Measurements from ENCODE around the gene GSS.

The GSS gene

DNA sequence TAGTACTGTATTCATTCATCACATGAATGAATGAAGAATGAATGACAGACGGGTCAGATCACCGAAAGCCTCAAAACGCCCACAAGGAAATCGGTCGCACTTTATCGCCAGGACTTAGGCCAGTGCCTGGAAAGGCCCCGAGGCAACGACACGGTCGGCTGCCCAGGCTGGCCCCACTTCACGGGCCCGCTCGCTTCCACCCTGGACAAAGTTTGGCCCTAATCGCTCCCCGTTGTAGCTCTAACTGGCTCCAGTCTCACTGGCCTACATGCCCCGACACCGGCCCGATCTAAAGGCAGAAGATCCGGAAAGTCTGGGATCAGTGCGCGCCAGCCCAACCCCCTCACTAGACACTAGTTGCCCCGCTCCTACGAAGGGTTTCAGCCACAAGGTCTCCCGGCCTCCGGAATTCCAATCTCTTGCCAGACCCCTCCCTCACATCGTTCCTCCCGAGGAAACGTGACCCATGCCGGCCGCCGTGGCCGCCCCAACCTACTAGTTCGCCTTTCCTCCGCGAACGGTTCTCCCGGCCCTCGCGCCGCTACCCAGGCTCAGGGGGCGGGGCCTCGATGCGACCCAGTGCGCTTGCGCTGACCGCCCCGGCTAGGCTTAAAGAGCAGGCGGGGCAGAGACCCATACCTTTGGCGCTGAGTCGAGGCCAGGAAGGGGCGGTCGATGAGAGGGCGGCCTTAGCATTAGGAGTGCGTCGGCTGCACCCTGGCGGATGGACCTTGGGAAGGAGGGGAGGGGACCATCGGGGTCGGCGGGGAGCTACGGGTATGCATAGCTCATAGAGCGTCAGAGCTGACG is at the start of gene GSS, which contains the start of gene MYH7B:
TSS of gene GSS (minus strand) at position 576 of the 810 bp plus-strand sequence. CDS start 3,954 bp downstream, outside the sequence.
TSS of gene MYH7B (plus strand) at position 638 of the 810 bp plus-strand sequence. CDS start 22,138 bp downstream, outside the sequence.
- DNase-seq (ENCODE audit: low spot score) = peak; percentile 98

DNA sequence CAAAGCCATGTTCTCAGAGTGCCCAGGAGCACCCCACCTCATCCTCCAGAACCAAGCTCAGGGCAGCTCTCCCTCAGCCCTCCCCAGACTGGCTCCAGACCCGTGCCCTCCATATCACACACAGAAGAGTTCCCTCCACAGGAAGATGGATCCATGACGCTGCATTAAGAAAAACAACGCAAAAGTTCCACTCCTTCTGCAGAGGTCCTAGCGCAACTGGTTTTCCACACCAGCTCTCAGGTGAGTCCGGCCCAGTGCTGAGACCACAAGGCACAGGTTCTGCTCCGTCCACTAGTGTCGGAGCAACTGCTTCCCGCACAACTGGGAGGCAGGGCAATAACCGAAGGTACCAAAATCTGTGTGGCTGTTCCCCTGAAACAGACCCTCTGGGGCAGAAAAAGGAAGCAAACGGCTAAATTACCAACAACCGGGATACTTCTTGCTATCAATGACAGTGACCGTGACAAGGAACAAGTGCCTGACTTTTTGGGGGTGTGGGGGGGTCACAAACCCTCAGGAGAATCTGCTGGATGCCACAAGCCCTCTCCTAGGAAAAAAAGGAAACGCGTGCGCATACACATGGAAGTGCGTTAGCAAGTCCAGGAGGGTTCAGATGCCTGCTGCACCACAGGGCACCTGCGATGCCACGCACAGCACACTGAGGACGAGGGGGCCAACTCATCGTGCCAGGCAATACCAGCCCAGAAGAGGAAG is 49.3 kb upstream of the GSS start:
- no peak for DNase-seq (ENCODE audit: low spot score)

DNA sequence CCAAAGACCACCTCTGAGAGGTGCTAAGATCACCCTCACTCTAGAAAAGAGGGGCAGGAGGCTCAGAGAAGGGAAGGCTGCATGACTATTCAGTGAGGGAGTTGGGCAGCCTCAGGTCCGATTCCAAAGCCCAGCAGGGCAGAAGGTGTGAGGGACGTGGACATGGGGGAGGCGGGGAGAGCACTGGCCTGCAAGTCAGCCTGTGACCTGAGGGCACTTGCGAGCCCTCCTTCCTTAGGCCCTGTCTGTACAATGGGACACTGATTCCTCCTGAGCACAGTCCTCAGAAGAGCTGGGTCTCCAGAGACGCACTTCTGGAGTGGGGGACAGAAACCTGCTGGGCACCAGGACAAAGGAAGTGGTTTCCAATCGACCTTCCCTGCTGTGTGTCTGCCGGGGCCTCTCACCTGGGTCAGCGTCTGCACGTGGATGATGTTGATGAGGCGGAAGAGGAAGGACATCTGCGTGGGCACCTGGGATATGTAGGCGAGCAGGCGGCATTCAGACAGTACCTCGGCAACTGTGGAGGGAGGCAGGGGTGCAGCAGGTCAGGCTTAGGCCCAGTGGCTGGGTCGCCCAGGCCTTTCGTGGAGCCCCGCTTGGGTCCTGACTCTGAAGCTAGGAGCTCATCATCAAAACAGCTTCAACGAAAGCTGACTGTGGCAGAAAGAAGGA is 48.6 kb upstream of the GSS start:
- DNase-seq (ENCODE audit: low spot score) = no peak

DNA sequence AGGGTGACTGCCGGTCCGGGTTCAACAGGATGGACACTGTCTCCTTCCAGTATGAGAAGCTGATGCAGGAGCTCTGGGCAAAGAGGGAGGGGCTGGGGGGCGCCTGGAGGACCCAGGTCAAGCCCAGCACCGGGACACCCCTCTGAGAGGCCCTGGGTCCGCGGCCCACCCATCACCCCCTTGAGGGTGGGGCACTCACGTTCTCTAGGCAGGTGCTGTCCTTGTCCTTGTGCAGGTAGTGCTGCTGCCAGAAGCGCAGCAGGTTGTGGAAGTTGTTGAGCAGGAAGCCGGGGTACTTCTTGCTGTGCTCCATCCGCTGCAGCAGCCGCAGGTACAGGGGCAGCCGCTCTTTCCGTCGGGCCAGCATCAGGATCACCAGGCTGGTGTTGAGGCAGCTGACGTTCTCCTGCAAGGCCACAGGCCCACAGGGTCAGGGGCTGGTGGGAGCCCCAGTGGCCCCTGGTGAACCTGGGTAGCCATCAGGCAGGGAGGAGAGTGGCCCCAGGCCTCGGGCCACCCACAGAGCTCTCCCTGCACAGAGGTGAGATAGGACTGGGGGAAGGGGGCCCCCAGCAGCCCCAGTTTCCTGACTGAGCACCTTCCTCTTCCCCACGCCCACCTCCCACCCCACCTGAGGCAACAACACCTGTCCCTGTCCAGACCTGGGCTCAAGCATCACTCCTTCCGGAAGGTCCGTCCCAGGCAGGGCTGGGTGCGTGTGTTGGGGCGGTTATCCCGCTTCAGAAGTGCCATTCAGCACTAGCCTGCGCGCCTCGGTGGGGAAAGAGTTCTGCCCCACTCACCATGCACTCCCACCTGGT is 47.8 kb upstream of the GSS start:
- no peak for DNase-seq (ENCODE audit: low spot score)

DNA sequence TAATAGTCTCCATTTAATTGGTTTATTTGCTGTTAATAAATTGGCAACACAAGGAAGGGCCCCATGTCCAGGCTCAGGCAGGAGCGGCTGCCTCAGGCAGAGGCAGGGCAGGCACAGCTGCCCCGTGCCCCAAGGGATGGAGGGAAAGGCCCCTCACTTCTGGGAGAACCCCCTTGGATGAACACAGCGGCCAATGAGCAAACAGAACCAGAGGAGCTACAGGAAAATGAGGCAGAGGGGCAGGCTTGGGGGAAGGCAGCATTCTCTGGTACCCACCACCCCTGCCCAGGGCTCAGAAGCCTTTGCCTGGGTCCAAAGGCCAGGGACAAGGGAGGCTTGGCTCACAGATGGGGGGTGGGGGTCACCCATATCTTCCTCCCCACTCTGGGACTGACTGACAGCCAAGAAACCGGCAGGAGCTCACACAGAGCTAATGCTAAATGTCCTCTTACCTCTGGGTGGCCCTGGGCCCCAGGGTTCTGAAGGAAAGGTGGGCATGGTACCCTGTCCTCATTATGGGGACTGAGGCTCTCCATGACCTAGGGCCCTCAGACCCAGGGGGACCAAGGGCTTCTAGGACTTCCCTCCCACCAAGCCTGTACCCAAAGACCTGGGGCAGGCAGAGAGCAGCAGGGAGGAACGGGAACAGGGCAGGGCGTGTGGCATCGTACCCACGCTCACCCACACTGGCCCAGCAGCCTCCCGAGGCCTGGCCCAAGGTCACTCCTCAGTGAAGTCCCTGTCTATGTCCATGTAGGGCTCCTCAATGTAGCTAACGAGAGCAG is 47.0 kb upstream of the GSS start:
- no peak for DNase-seq (ENCODE audit: low spot score)

DNA sequence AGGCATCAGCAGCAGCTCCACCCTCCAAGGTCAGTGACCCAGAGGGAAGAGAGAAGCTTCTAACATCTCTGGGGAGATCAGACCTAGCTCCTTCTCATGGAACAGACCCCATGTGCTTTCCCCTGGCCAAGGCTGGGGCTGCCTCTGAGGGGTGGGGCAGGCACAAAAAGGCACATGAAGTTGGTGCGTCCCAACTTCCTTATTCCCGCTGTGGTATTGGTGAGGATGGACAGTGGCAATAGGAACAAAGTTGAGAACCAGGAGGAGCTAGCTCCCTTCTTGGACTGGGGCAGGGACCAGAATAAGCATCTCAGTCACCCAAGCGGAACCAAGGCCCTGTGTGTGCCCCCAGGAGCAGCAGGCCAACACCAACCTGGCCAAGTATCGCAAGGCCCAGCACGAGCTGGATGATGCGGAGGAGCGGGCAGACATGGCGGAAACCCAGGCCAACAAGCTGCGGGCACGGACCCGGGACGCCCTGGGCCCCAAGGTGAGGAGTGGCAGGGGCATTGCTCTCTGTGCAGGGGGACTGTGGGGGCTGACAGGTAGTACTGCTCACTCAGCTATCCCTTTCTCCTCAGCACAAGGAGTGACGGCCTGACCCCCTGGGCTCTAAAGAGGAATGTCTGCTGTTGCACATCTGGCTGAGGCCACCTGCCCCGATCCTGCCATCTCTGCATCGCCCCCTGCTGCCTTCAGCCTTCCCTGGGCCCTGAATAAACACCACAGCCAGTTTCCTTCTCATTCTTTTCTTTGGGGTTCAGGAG is 46.2 kb upstream of the GSS start:
- no peak for DNase-seq (ENCODE audit: low spot score)

DNA sequence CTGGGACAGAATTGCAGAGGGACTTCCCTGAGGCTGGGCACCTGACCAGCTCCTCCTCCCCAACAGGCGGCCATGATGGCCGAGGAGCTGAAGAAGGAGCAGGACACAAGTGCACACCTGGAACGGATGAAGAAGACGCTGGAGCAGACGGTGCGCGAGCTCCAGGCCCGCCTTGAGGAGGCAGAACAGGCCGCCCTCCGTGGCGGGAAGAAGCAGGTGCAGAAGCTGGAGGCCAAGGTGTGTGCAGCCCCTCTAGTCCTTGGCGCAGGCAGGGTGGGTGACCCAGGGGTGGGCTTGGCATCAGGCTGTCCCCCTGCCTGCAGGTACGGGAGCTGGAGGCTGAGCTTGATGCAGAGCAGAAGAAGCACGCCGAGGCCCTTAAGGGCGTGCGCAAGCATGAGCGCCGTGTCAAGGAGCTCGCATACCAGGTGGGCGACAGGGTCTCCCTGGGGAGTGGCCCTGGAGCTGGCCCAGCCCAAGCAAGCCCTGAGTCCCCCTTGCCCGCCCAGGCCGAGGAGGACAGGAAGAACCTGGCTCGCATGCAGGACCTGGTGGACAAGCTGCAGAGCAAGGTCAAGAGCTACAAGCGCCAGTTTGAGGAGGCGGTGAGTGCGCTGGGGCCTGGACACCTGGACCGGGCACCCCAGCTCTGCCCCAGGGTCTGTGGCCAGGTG is 45.5 kb upstream of the GSS start:
- DNase-seq (ENCODE audit: low spot score) = no peak

DNA sequence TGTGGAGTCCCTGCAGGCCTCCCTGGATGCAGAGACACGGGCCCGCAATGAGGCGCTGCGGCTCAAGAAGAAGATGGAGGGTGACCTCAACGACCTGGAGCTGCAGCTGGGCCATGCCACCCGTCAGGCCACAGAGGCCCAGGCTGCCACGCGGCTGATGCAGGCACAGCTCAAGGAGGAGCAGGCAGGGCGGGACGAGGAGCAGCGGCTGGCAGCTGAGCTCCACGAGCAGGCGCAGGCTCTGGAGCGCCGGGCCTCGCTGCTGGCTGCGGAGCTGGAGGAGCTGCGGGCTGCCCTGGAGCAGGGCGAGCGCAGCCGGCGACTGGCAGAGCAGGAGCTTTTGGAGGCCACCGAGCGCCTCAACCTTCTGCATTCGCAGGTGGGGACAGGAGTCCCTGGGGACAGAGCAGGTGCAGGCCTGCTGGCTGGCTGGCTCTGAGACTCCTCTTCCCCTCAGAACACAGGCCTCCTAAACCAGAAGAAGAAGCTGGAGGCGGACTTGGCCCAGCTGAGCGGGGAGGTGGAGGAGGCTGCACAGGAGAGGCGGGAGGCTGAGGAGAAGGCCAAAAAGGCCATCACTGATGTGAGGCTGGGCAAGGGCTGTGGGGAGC is 44.8 kb upstream of the GSS start:
- no peak for DNase-seq (ENCODE audit: low spot score)

DNA sequence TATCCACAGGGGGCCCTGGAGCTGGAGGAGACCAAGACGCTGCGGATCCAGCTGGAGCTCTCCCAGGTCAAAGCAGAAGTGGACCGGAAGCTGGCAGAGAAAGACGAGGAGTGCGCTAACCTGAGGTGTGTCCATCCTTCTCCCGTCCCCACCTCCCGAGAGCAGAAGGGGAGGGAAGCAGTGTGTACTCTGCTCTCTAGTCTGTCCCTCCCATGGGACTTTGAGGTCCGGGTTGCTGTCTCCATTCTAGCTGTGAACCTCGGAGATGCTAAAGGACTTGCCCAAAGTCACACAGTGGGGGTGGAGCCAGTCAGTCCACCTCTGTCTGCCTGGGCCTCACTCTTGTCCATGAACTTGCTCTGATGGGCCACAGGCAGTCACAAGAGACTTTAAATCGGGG is 44.2 kb upstream of the GSS start:
- no peak for DNase-seq (ENCODE audit: low spot score)

DNA sequence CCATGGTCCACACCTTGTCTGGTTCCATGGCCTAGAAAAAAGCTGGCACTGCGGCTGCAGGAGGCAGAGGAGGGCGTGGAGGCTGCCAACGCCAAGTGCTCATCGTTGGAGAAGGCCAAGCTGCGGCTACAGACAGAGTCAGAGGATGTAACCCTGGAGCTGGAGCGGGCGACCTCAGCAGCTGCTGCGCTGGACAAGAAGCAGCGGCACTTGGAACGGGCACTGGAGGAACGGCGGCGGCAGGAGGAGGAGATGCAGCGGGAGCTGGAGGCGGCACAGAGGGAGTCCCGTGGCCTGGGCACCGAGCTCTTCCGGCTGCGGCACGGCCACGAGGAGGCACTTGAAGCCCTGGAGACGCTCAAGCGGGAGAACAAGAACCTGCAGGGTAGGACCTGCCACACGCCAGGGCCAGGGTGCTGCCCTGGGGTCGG is 43.4 kb upstream of the GSS start:
- DNase-seq (ENCODE audit: low spot score) = no peak

DNA sequence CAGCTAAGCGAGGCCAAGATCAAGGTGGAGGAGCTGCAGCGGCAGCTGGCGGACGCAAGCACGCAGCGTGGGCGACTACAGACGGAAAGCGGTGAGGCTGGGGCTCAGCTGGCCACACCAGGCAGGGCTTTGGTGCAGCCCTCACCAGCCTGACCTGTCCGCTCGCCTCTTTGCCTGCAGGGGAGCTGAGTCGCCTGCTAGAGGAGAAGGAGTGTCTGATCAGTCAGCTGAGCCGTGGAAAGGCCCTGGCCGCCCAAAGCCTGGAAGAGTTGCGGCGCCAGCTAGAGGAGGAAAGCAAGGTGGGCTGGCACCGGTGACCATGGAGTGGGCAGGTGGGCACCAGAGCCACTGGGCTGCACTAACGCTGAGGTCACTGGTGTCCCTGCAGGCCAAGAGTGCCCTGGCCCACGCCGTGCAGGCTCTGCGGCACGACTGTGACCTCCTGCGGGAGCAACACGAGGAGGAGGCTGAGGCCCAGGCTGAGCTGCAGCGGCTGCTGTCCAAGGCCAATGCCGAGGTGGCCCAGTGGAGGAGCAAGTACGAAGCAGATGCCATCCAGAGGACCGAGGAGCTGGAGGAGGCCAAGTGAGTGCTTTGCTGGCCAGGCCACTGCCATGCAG is 42.8 kb upstream of the GSS start:
- DNase-seq (ENCODE audit: low spot score) = no peak

DNA sequence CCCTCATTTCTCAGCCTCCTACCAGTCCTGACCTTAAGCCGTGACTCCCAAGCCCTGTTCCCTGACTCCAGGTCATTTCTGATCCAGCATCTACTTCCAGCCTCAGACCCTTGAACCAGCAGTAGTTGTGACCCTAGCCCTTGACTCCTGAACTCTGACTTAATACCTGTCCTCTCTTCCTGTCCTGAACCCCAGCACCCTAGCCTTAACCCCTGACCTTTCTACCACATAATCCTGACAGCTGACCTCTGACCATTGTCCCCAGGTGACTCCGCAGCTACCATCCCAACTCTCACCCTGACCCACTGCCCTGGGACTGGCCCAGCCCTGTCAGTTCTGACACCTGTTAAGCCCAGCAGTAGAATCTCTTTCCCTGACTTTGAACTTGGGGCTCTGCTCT is 42.2 kb upstream of the GSS start:
- no peak for DNase-seq (ENCODE audit: low spot score)

DNA sequence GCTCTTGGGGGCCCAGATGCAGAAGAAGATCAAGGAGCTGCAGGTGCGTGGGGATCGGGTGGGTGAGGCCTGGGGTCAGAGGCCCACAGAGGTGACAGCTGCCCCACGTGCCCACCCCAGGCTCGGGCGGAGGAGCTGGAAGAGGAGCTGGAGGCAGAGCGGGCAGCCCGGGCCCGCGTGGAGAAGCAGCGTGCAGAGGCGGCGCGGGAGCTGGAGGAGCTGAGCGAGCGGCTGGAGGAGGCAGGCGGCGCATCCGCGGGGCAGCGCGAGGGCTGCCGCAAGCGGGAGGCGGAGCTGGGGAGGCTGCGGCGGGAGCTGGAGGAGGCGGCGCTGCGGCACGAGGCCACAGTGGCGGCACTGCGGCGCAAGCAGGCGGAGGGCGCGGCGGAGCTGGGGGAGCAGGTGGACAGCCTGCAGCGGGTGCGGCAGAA is 41.5 kb upstream of the GSS start:
- DNase-seq (ENCODE audit: low spot score) = no peak

DNA sequence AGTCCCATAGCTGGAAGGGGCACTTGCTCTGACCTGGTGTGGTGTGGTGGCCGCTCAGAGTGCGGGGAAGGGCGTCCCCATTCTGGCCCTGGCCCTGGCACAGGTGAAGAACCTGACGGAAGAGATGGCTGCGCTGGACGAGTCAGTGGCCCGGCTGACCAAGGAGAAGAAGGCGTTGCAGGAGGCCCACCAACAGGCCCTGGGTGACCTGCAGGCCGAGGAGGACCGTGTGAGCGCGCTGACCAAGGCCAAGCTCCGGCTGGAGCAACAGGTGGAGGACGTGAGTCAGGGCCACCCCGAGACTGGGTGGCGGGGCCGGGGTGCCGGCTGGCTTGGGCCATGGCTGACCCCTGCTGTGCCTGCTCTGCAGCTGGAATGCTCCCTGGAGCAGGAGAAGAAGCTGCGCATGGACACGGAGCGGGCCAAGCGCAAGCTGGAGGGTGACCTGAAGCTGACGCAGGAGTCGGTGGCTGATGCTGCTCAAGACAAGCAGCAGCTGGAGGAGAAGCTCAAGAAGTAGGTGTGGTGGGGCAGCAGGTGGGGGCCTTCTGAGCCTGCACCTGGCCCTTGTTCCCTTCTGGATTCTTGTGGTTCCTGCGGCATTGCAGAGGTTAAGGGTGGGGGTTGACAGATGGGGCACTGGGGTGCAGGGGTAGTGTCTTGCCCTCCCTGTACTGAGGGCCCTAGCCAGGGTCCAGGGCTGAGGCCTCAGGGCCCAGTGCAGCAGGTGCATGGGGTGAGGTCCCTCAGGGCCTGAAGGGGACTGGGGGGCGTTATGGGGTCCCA is 40.8 kb upstream of the GSS start:
- DNase-seq (ENCODE audit: low spot score) = no peak

DNA sequence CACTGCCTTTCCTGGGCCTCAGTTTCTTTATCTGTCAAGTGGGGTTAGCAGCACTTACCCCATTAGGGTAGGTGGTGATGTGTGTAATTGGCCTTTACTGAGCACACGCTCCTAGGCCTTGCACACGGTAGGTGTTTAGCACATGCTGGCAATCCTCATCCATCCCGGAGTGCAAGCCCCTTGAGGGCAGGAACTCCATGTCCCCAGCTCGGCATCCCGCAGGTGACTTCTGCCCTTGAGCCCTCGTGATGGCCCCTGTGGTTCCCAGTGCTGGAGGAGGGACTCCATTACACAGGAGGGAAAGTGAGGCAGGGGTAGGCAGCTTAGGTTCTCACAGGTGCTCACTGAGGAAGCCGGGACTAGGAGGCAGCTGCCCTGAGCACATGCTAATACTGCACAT is 40.1 kb upstream of the GSS start:
- no peak for DNase-seq (ENCODE audit: low spot score)

DNA sequence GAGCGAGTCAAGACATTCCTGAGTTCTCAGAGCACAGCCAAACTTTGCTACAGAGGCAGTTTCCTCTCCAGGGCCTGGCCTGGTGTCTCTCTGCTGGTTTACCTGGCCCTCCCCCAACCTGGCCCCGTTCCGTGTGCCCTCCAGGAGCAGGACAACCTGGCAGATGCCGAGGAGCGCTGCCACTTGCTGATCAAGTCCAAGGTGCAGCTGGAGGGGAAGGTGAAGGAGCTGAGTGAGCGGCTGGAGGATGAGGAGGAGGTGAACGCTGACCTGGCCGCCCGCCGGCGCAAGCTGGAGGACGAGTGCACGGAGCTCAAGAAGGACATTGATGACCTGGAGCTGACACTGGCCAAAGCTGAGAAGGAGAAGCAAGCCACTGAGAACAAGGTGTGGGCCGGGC is 39.6 kb upstream of the GSS start:
- DNase-seq (ENCODE audit: low spot score) = no peak

DNA sequence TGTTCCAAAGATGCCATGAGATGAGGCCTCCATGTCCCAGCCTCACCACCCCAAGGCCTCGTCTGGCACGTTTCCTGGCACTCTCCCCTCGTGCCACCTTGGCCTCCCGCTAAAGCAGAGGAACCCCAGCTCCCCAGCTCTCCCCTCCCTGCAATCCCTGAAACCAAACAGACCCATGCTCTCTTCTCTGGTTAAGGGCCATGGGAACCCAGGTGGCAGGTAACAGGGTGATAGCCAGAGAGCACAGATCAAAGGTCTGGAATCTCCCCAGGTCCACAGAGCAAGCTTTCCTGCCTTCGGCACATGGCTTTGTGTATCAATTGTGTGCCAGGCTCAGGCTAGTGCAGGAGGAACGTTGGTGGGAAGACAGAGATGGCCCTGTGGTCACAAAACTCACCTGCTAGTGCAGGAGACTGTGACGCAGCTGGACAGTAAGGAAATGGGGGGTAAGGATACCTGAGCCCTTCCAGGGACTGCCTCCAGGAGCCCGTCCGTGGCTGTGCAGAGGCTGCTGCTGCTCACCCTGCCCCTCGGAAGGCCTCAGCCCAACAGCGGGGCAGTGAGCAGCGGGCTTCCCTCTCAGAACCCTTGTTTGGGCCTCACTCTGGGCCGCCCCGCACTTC is 39.0 kb upstream of the GSS start:
- DNase-seq (ENCODE audit: low spot score) = no peak

All from hepatic stellate cell (primary cell).